OCI-LY7 (cell line): ENCODE results near the gene CDT1.

Experiments
- CTCF ChIP-seq: fragments of 200-600 bp; sonication (generic); conservative IDR thresholded peaks from 2 replicates; pipeline ENCODE4 v1.5.1; 2014; ENCODE audit warnings: mild to moderate bottlenecking, antibody characterized with exemption, low read length, moderate library complexity, mixed read lengths
- EZH2phosphoT487 ChIP-seq: fragments of 200-600 bp; sonication (generic); IDR thresholded peaks from 2 replicates; pipeline ENCODE4 v1.6.1; 2018; ENCODE audit warnings: low read depth, borderline replicate concordance, mild to moderate bottlenecking, mixed run types, antibody characterized with exemption, low read length, moderate library complexity, mixed read lengths

- no peak for TF ChIP-seq CTCF
- no peak for TF ChIP-seq EZH2phosphoT487
These were observed 4.3 kb downstream of the CDT1 start for GRCh38 chr16:88807626-88808453.
